SK-N-SH treated with all-trans-retinoic acid at 6 μM for 48 hours (cell line): ENCODE measurements around the gene GRK5.
A peak's percentile ranks its signal among the peaks of the same experiment; 100 is the strongest.

Source experiments
- ATAC-seq: fragments of 200-7000 bp; cut with Tn5 transposase; 3 replicates; pipeline ENCODE4 v1.9.1; 2020; ENCODE audit warnings: mild to moderate bottlenecking, moderate library complexity
- ARNTL ChIP-seq: fragments of 450-650 bp; formaldehyde crosslinking; IDR thresholded peaks from 2 replicates; pipeline ENCODE4 v1.5.0; 2020; ENCODE audit warnings: low read depth, mild to moderate bottlenecking, moderate library complexity, borderline replicate concordance
- BACH2 ChIP-seq: fragments of 250-450 bp; sonication (Bioruptor Pico); IDR thresholded peaks from 2 replicates; pipeline ENCODE4 v1.9.0; 2021; ENCODE audit warnings: mild to moderate bottlenecking, borderline replicate concordance
- CREB5 ChIP-seq: fragments of 250-450 bp; sonication (Bioruptor Pico); IDR thresholded peaks from 2 replicates; pipeline ENCODE4 v1.5.1; 2020; ENCODE audit warnings: low read depth, mild to moderate bottlenecking, moderate library complexity
- CSDC2 ChIP-seq: fragments of 250-450 bp; sonication (Bioruptor Pico); IDR thresholded peaks from 2 replicates; pipeline ENCODE4 v1.5.0; 2020; ENCODE audit warnings: mild to moderate bottlenecking, moderate library complexity
- GLIS3 ChIP-seq: fragments of 250-450 bp; sonication (Bioruptor Pico); IDR thresholded peaks from 2 replicates; pipeline ENCODE4 v1.5.0; 2020; ENCODE audit warnings: mild to moderate bottlenecking, moderate library complexity
- ISL1 ChIP-seq: fragments of 250-450 bp; sonication (Bioruptor Pico); IDR thresholded peaks from 2 replicates; pipeline ENCODE4 v2.1.2; 2022; ENCODE audit warnings: mild to moderate bottlenecking, moderate library complexity
- OSR1 ChIP-seq: fragments of 250-450 bp; sonication (Bioruptor Pico); IDR thresholded peaks from 2 replicates; pipeline ENCODE4 v1.8.0; 2022; ENCODE audit warnings: moderate library complexity, mild to moderate bottlenecking, inconsistent platforms
- PPARA ChIP-seq: fragments of 250-450 bp; sonication (Bioruptor Pico); IDR thresholded peaks from 2 replicates; pipeline ENCODE4 v1.5.0; 2020; ENCODE audit warnings: mild to moderate bottlenecking, borderline replicate concordance
- RARB ChIP-seq: fragments of 250-450 bp; sonication (Bioruptor Pico); IDR thresholded peaks from 2 replicates; pipeline ENCODE4 v1.8.0; 2021; ENCODE audit warnings: mild to moderate bottlenecking, moderate library complexity
- SNAI2 ChIP-seq: fragments of 250-450 bp; sonication (Bioruptor Pico); IDR thresholded peaks from 2 replicates; pipeline ENCODE4 v1.5.0; 2020; ENCODE audit warnings: mild to moderate bottlenecking, moderate library complexity
- TCF4 ChIP-seq: fragments of 250-450 bp; sonication (Bioruptor Pico); IDR thresholded peaks from 2 replicates; pipeline ENCODE4 v1.8.0; 2021; ENCODE audit warnings: mild to moderate bottlenecking, moderate library complexity, borderline replicate concordance
- TOX ChIP-seq: fragments of 250-450 bp; sonication (Bioruptor Pico); IDR thresholded peaks from 2 replicates; pipeline ENCODE4 v1.8.0; 2021; ENCODE audit warnings: mild to moderate bottlenecking, moderate library complexity, borderline replicate concordance
- TSHZ2 ChIP-seq: fragments of 250-450 bp; sonication (Bioruptor Pico); IDR thresholded peaks from 2 replicates; pipeline ENCODE4 v1.5.0; 2020; ENCODE audit warnings: mild to moderate bottlenecking, moderate library complexity
- ZC3H10 ChIP-seq: fragments of 250-450 bp; sonication (Bioruptor Pico); IDR thresholded peaks from 2 replicates; pipeline ENCODE4 v1.5.1; 2021; ENCODE audit warnings: mild to moderate bottlenecking, moderate library complexity
- ZFP3 ChIP-seq: fragments of 250-450 bp; sonication (Bioruptor Pico); IDR thresholded peaks from 2 replicates; pipeline ENCODE4 v1.5.0; 2020; ENCODE audit warnings: mild to moderate bottlenecking, moderate library complexity
- ZFP30 ChIP-seq: fragments of 450-650 bp; formaldehyde crosslinking; IDR thresholded peaks from 2 replicates; pipeline ENCODE4 v1.5.0; 2022; ENCODE audit warnings: mild to moderate bottlenecking, moderate library complexity
- ZNF70 ChIP-seq: fragments of 450-650 bp; formaldehyde crosslinking; IDR thresholded peaks from 2 replicates; pipeline ENCODE4 v1.5.0; 2020; ENCODE audit warnings: mild to moderate bottlenecking, moderate library complexity
- ZNF8 ChIP-seq: fragments of 450-650 bp; formaldehyde crosslinking; IDR thresholded peaks from 2 replicates; pipeline ENCODE4 v1.5.0; 2020; ENCODE audit warnings: mild to moderate bottlenecking, moderate library complexity
- TF ChIP-seq, protein P1 (sequence below): fragments of 250-450 bp; sonication (Bioruptor Pico); IDR thresholded peaks from 2 replicates; pipeline ENCODE4 v1.8.0; 2020; ENCODE audit warnings: mild to moderate bottlenecking, moderate library complexity, borderline replicate concordance

GRK5 gene

GRCh38 chr10:119446441-119447277, 239.3 kb downstream of the GRK5 start (continued):
- TF ChIP-seq CREB5 (CRISPR knock-in tag) (no peak), BACH2 (CRISPR knock-in tag) (no peak), ZFP30 (no peak), ZNF70 (no peak)
- TF ChIP-seq, protein P1, sequence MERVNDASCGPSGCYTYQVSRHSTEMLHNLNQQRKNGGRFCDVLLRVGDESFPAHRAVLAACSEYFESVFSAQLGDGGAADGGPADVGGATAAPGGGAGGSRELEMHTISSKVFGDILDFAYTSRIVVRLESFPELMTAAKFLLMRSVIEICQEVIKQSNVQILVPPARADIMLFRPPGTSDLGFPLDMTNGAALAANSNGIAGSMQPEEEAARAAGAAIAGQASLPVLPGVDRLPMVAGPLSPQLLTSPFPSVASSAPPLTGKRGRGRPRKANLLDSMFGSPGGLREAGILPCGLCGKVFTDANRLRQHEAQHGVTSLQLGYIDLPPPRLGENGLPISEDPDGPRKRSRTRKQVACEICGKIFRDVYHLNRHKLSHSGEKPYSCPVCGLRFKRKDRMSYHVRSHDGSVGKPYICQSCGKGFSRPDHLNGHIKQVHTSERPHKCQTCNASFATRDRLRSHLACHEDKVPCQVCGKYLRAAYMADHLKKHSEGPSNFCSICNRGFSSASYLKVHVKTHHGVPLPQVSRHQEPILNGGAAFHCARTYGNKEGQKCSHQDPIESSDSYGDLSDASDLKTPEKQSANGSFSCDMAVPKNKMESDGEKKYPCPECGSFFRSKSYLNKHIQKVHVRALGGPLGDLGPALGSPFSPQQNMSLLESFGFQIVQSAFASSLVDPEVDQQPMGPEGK (CRISPR knock-in tag): no peak

DNA sequence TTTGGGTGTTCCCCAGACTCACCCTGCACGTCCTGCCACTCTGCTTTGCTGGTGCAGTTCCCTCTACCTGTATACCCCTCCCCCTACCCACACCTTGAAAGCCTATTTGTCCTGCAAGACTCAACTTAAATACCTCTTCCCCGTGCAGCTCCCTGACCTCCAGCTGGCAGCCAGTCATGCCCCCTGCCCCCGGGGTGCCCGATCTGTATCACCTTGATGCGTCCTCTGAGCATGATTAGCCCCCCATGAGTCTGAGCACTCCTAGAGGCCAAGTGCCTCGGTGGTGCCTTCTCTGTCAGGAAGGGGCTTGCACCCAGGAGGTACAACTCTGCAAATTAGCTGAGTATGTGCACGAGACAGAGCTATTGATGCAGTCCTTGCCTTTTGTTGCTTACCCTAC, 240.1 kb downstream of the GRK5 start:
- ATAC-seq: no peak
- TF ChIP-seq BACH2 (CRISPR knock-in tag) (no peak), TOX (CRISPR knock-in tag) (no peak), ISL1 (CRISPR knock-in tag) (no peak), ZFP30 (no peak), ZC3H10 (no peak), PPARA (no peak), SNAI2 (CRISPR knock-in tag) (no peak), ARNTL (no peak), TCF4 (no peak), RARB (CRISPR knock-in tag) (no peak), ZNF70 (no peak), GLIS3 (CRISPR knock-in tag) (no peak), OSR1 (CRISPR knock-in tag) (no peak)

DNA sequence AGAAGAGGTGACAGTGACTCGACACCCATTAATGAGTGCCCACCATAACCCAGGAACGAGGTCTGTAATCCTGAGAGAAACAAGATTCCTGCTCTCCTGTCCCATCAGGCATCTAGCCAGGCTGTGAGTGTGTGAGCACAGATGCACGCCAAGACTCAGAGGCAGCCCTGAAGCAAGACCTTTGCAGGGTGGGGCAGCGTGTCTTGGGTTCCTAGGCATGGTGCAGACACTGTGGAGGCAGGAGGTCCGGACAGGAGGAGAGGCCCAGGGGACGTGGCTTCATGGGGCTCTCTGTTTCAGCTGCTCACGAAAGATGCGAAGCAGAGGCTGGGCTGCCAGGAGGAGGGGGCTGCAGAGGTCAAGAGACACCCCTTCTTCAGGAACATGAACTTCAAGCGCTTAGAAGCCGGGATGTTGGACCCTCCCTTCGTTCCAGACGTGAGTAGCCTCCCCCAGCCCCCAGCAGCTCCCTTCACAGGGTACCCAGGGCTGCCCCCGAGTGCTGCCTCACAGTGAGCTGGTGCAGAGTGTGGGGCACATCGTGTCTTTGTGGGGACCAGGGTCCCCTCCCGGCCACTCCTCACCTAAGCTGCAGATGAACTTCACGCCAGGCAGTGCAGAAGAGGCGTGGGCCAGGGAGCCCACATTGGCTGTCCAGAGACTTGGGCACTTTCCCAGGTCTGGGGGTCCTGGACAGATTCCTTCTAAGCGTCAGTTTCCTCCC, 240.6 kb downstream of the GRK5 start:
- ATAC-seq: no peak
- TF ChIP-seq SNAI2 (CRISPR knock-in tag): no peak
- TF ChIP-seq ZNF8 (CRISPR knock-in tag): no peak
- no peak for TF ChIP-seq ARNTL
- TF ChIP-seq ZFP3 (CRISPR knock-in tag): no peak
- no peak for TF ChIP-seq RARB (CRISPR knock-in tag)

GRCh38 chr10:119448628-119449584, 241.5 kb downstream of the GRK5 start:
- TF ChIP-seq TCF4 (no peak), ARNTL (no peak), OSR1 (CRISPR knock-in tag) (no peak), ZFP3 (CRISPR knock-in tag) (no peak), ZC3H10 (no peak), SNAI2 (CRISPR knock-in tag) (no peak)
- no peak for ATAC-seq

GRCh38 chr10:119449760-119450461, 242.5 kb downstream of the GRK5 start:
- peak; percentile 42 for ATAC-seq
- TF ChIP-seq ZNF70 (no peak), TCF4 (no peak), CSDC2 (no peak), ZFP3 (CRISPR knock-in tag) (no peak), ZC3H10 (no peak), TSHZ2 (CRISPR knock-in tag) (no peak), ZFP30 (no peak)
- TF ChIP-seq, all 23 proteins: peak for 0
